SU-DHL-6 (cell line): ENCODE measurements around the gene ITIH4.

ENCODE experiments used
- H2AFZ ChIP-seq: fragments of 200-600 bp; sonication (generic); 2 replicates; pipeline ENCODE4 v1.6.1; 2014; ENCODE audit warnings: low read depth, mild to moderate bottlenecking, moderate library complexity, mixed read lengths, antibody characterized with exemption, low read length; ENCODE audit not compliant: severe bottlenecking
- H3F3A ChIP-seq: fragments of 200-600 bp; shearing (Covaris generic); 2 replicates; pipeline ENCODE4 v1.6.0; 2016; ENCODE audit warnings: antibody characterized with exemption, mild to moderate bottlenecking; ENCODE audit not compliant: insufficient read depth
- H3K27ac ChIP-seq: fragments of 200-600 bp; sonication (generic); 2 replicates; pipeline ENCODE4 v1.5.1; 2016; ENCODE audit warnings: low read depth, mild to moderate bottlenecking, low read length, moderate library complexity, mixed read lengths
- H3K27me3 ChIP-seq: fragments of 200-600 bp; sonication (generic), shearing (Covaris generic); 2 replicates; pipeline ENCODE4 v1.6.0; 2014; ENCODE audit warnings: mild to moderate bottlenecking, low read length
- H3K36me3 ChIP-seq: fragments of 200-600 bp; sonication (generic); 2 replicates; pipeline ENCODE4 v1.6.1; 2014; ENCODE audit warnings: mild to moderate bottlenecking, low read length, mixed read lengths
- H3K4me2 ChIP-seq: fragments of 300-600, 200-600 bp; shearing (Covaris generic), sonication (generic); 2 replicates; pipeline ENCODE4 v1.6.0; 2014; ENCODE audit warnings: low read length, low read depth, mild to moderate bottlenecking; ENCODE audit not compliant: poor library complexity, severe bottlenecking
- H3K4me3 ChIP-seq: fragments of 200-600 bp; sonication (generic); 2 replicates; pipeline ENCODE4 v1.5.1; 2014; ENCODE audit warnings: antibody characterized with exemption, low read length, mild to moderate bottlenecking, mixed read lengths; ENCODE audit not compliant: insufficient read depth, poor library complexity, severe bottlenecking
- H3K79me2 ChIP-seq: fragments of 200-600 bp; sonication (generic); 2 replicates; pipeline ENCODE4 v1.6.1; 2014; ENCODE audit warnings: mild to moderate bottlenecking, low read length, moderate library complexity; ENCODE audit not compliant: insufficient read depth
- H3K9ac ChIP-seq: fragments of 200-600 bp; sonication (generic); 2 replicates; pipeline ENCODE4 v1.7.0; 2014; ENCODE audit warnings: mild to moderate bottlenecking, low read length
- H3K9me2 ChIP-seq: fragments of 200-600 bp; sonication (generic); replicated peaks from 2 replicates; pipeline ENCODE4 v1.6.1; 2014; ENCODE audit warnings: low read length; ENCODE audit not compliant: insufficient read depth
- H3K9me3 ChIP-seq: fragments of 200-600 bp; sonication (generic); 2 replicates; pipeline ENCODE4 v1.6.1; 2014; ENCODE audit warnings: low read length, mixed read lengths; ENCODE audit not compliant: insufficient read depth
- H4K20me1 ChIP-seq: fragments of 200-600 bp; sonication (generic); 2 replicates; pipeline ENCODE4 v1.6.1; 2014; ENCODE audit warnings: low read depth, mild to moderate bottlenecking, antibody characterized with exemption, low read length, moderate library complexity, mixed read lengths
- EZH2phosphoT487 ChIP-seq: fragments of 200-600 bp; sonication (generic), shearing (Covaris generic); conservative IDR thresholded peaks from 2 replicates; pipeline ENCODE4 v1.6.1; 2018; ENCODE audit warnings: mild to moderate bottlenecking, antibody characterized with exemption, low read length, moderate library complexity, mixed read lengths
- TF ChIP-seq, protein P1 (sequence below): fragments of 200-600 bp; sonication (generic); IDR thresholded peaks from one replicate; pipeline ENCODE4 v1.5.1; 2017; ENCODE audit warnings: antibody characterized with exemption, mild to moderate bottlenecking, low read length, moderate library complexity; ENCODE audit not compliant: insufficient read depth, poor library complexity, severe bottlenecking

The ITIH4 gene

DNA sequence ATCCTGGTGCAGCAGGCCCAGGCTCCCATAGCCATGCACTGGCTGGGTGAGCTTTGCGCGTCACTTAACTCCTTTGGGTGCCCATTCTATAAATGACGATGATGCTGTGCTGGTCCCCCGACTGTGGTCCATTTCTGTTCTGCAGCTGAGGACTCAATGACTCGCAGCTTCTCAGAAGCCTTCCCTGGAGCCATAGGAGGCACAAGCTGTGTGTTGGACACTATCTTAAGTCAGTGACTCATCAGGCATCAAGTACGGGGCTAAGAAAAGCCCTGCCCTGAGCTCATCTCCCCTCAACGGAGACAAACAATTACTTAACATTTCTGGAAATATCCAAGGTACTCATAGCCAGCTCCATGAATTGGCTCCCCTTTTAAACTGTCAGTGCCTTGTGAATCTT lies 18.1 kb upstream of the ITIH4 start:
- Histone ChIP-seq H4K20me1 (no peaks in the 10 kb centered on the region), H3F3A (no peaks in the 10 kb centered on the region), H3K4me2 (no peak overlapping the region), H3K27ac (no peak overlapping the region), H3K9ac (no peak overlapping the region), H3K27me3 (no peaks in the 10 kb centered on the region), H3K79me2 (no peaks in the 10 kb centered on the region), H3K9me2 (no peaks in the 10 kb centered on the region), H2AFZ (no peak overlapping the region), H3K9me3 (no peaks in the 10 kb centered on the region), H3K36me3 (no peaks in the 10 kb centered on the region), H3K4me3 (no peak overlapping the region)
- TF ChIP-seq, protein P1, sequence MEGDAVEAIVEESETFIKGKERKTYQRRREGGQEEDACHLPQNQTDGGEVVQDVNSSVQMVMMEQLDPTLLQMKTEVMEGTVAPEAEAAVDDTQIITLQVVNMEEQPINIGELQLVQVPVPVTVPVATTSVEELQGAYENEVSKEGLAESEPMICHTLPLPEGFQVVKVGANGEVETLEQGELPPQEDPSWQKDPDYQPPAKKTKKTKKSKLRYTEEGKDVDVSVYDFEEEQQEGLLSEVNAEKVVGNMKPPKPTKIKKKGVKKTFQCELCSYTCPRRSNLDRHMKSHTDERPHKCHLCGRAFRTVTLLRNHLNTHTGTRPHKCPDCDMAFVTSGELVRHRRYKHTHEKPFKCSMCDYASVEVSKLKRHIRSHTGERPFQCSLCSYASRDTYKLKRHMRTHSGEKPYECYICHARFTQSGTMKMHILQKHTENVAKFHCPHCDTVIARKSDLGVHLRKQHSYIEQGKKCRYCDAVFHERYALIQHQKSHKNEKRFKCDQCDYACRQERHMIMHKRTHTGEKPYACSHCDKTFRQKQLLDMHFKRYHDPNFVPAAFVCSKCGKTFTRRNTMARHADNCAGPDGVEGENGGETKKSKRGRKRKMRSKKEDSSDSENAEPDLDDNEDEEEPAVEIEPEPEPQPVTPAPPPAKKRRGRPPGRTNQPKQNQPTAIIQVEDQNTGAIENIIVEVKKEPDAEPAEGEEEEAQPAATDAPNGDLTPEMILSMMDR: no peak

DNA sequence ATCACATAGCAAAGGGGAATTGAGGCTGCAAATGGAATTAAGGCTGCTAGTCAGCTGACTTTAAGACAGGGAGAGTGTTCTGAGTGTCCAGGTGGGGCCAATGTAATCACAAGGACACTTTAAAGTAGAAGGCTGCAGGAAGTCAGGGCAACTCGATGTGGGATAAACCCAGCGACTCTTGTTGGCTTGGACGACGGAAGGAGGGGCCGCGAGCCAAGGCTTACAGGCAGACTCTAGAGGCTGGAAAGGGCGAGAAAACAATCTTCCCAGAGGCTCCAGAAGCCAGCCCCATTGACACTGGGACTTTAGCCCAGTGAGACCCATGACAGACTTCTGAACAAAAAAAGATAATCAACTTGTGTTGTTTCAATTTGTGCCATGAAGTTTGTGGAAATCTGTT lies 17.3 kb upstream of the ITIH4 start:
- Histone ChIP-seq H3K27ac (no peak overlapping the region), H3K27me3 (no peaks in the 10 kb centered on the region), H3K36me3 (no peaks in the 10 kb centered on the region), H3F3A (no peaks in the 10 kb centered on the region), H3K4me3 (no peak overlapping the region), H3K79me2 (no peaks in the 10 kb centered on the region), H3K9me3 (no peaks in the 10 kb centered on the region), H4K20me1 (no peaks in the 10 kb centered on the region), H3K9ac (no peak overlapping the region), H3K9me2 (no peaks in the 10 kb centered on the region), H3K4me2 (no peak overlapping the region), H2AFZ (no peak overlapping the region)
- TF ChIP-seq EZH2phosphoT487: no peak
- TF ChIP-seq, protein P1: no peak

DNA sequence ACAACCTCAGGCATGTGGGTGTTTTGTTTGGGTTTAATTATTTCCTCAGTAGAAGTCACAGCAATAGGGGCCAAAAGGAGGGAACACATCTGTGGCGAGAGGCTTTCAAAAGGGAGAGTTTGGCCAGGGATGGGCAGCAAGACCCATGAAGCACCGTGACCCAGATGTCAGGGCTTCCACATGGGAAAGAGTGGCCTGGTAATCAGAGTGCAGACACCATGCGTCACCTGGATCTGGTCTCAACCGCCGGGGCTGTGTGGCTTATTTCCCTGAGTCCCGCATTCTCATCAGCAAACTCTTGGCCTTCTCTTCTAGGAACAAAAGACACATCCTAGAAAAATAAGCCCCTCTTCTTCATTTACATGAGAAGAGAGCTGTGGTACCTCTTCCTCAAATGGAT lies 16.8 kb upstream of the ITIH4 start:
- no peak overlapping the region for H3K4me3 ChIP-seq

More for the DNA sequence above, 16.8 kb upstream of the ITIH4 start:
- no peaks in the 10 kb centered on the region for H3F3A ChIP-seq
- TF ChIP-seq, protein P1: no peak
- no peak for TF ChIP-seq EZH2phosphoT487
- no peaks in the 10 kb centered on the region for H3K36me3 ChIP-seq
- H3K9me3 ChIP-seq: no peaks in the 10 kb centered on the region
- no peak overlapping the region for H3K4me2 ChIP-seq
- no peaks in the 10 kb centered on the region for H3K79me2 ChIP-seq
- no peaks in the 10 kb centered on the region for H3K27me3 ChIP-seq
- H3K9ac ChIP-seq: no peak overlapping the region
- H2AFZ ChIP-seq: no peak overlapping the region
- no peaks in the 10 kb centered on the region for H3K9me2 ChIP-seq
- no peaks in the 10 kb centered on the region for H4K20me1 ChIP-seq
- H3K27ac ChIP-seq: no peak overlapping the region
